GM18517 (cell line): ENCODE measurements around the gene NOL8.

Experiments used
- ATAC-seq: cut with Tn5 transposase; IDR thresholded peaks from one replicate; pipeline ENCODE4 v1.9.1; 2021; ENCODE audit warnings: mild to moderate bottlenecking, moderate library complexity; ENCODE audit not compliant: unreplicated experiment

The NOL8 gene

DNA sequence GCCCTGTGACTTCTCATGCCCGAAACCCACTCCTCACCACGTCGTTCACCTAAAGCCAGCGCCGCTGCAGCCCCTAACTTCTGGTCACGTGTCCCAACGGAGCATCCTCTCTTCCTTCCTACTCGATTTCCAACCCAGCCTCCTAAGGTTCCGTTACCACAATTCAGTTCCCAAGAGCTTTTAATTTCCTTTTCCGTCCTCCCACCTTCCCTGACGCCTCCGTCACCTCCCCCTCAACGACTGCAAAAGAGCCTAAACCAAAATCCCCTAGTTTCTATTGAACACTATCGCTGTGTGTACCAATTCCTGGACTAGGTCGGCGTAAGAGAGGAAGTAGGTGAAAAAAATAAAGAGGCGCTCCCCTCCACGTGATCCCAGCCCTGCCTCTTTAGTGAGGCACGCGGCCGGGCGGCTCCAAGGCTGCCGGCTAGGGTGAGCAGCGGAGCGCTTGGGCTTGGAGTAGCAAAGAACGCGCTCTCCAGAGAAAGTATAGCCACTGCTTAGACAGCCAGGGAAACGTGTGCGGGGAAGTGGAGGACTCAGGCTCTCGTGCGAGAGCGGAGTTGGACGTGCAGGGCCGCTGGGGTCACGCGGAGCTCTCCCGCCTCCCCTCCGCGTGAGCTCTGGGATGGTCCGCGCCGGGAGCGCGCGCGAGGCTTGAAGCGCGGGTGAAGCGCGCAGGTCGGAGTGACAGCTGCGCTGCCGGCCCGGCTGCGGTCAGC lies at the start of gene NOL8, which contains the start of gene CENPP:
Gene NOL8, minus strand, starts transcription at position 82 of the 722 bp plus-strand sequence. CDS start 1,189 bp downstream, outside the sequence.
Gene CENPP, plus strand, starts transcription at position 685 of the 722 bp plus-strand sequence.
- peak; percentile 93 for ATAC-seq

DNA sequence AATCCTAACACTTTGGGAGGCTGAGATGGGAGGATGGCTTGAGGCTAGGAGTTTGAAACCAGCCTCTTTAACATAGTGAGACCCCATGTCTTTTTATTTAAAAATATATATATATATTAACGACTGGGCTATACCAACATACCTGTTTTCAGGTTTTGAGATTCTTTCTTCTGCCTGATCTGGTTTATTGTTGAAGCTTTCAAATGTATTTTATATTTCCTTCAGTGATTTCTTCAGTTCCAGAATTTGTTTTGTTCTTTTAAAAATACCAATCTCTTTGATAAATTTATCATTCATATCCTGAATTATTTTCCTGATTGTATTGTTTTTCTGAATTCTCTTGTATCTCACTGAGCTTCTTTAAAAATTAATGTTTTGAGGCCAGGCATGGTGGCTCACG lies 48.0 kb upstream of the NOL8 start:
- no peak for ATAC-seq

GRCh38 chr9:92369075-92369474 lies 43.9 kb upstream of the NOL8 start:
- ATAC-seq: no peak

GRCh38 chr9:92360083-92360482 lies 34.9 kb upstream of the NOL8 start:
- ATAC-seq: no peak

GRCh38 chr9:92359394-92359995 lies 34.3 kb upstream of the NOL8 start:
- no peak for ATAC-seq

DNA sequence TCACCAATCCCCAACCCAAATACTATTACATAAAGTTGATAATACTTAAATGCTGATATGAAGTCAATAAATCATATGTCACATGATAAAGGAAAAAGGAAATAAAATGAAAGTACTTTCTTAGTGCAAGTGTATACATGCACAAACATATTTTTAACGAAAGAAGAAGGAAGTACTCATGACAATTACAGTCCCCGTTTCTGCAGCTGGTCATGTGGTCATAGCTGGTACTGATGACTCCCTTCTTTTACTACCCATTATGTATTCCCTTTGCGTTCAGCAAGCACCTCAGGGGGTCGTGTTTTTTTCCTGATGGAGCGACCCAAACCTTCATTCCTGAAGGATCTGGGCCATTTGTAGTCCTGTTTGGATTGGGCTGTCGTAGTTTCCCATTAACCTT lies 27.9 kb upstream of the NOL8 start:
- ATAC-seq: no peak

GRCh38 chr9:92350740-92351133 lies 25.6 kb upstream of the NOL8 start:
- ATAC-seq: no peak

GRCh38 chr9:92349771-92350739 lies 24.9 kb upstream of the NOL8 start:
- ATAC-seq: no peak

- no peak for ATAC-seq
Measured at GRCh38 chr9:92345582-92345981, 20.4 kb upstream of the NOL8 start.

DNA sequence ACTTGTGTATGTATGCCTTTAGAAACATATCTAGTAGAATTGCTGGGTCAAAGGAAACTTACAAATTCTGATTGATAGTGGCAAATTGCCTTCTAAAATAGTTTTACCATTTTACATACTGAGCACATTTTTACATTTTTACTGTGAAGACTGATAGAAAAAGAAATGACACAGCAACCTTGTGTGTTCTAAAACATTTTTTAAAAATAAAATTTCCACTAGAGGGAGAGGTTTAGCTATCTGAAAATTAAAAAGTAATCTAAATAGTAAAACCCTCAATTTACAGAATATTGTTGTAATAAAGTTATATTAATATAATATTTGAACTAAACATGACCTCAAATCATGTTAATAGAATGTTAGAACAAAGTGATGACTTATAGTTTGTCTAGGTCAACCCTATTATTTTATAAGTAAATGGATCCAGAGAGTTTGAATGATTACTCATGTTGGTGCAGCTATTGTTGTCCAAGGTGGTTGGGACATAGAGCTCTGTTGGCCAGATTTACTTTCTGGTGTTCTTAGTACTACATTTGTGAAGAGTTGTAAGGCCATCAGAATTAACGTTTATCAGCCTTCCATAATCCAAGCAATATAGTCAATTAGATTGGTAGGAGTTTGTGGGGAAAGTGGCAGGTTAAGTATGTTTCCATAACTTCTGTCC lies 17.8 kb upstream of the NOL8 start:
- no peak for ATAC-seq

- no peak for ATAC-seq
Measured at GRCh38 chr9:92341578-92341977, 16.4 kb upstream of the NOL8 start.

DNA sequence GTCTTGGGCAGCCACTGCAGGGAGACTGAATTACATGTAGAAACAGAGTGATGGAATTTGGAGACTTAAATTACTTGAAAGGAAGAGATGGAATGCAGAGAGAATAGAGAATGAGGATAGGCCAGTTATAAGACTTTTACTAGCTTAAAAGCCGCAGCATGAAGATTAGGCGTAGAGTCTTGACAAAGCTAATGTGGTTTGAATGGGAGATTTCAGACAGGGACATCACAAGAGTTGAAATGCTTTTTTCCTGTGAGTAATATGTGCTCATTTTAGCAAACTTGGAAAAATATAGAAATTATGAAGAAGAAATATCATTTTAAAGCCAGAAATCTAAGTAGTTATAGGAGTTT lies 8.1 kb upstream of the NOL8 start:
- no peak for ATAC-seq

GRCh38 chr9:92332577-92333281 lies 7.6 kb upstream of the NOL8 start:
- no peak for ATAC-seq

DNA sequence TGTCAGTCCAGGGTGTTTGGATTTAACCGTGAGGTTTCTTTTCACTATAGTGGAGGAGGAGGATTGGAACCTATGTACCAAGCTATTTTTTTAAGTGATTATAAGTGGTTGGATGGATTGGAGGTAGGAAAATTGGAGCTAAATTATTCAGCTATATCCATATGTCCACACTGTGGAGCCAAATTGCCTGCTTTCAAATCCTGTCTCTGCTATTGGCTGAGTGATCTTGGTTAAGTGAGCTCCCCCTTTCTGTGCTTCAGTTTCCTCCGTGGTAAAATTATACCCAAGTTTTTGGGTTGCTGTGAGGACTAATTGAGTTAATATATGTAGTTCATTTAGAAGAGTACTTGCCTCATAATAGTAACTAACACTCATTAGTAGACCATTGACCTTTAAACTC lies 3.1 kb upstream of the NOL8 start:
- ATAC-seq: no peak

DNA sequence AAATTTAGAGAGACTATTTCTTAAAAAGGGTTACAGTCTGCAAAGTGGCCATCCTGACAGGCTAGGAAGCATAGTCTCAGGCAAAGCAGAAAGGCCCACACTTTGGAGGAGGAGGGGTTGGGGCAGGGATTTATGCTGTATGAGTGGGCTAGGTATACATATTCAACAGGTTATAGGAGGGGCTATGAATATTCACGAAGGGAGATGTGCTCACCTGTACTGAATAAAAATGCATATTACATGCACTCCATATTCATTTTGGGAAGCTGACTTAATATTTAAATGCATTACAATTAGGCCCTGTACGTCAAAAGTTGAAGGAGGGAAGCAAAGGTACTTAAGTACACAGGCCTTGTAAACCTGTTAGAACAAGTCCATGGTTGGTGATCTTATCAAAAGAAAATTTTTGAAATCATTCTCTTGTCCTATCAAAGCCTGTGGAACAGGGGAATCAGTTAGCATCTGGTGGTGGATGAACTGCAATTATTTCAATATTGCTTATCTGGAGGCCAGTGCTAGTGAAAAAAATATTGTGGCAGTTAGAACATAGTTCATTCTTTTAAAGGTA lies 2.2 kb upstream of the NOL8 start:
- no peak for ATAC-seq

DNA sequence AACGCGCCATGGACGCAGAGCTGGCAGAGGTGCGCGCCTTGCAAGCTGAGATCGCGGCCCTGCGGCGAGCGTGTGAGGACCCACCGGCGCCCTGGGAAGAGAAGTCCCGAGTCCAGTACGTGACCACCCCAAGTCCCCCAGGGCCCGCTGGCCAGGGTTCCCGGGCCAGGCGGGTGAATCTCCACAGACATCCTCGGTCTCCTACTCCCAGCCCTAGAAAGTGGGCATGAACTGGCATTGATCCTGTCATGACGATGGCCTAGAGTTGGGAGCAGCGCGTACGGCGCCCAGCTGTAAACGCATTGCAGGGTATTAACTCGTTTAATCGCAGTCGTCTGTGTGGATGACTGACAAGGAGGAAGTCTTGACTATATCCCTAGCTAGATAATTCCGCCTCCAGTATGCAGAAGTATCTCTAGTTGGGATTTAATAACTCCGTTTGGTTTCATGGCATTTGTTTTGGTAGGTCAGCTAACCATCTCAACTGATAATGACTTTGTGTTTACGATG lies 896 bp upstream of the NOL8 start:
- peak; percentile 1 for ATAC-seq

GRCh38 chr9:92324889-92325268 lies 271 bp downstream of the NOL8 start:
- peak; percentile 6 for ATAC-seq

- ATAC-seq: no peak
Measured at GRCh38 chr9:92324431-92324830, 719 bp downstream of the NOL8 start.

DNA sequence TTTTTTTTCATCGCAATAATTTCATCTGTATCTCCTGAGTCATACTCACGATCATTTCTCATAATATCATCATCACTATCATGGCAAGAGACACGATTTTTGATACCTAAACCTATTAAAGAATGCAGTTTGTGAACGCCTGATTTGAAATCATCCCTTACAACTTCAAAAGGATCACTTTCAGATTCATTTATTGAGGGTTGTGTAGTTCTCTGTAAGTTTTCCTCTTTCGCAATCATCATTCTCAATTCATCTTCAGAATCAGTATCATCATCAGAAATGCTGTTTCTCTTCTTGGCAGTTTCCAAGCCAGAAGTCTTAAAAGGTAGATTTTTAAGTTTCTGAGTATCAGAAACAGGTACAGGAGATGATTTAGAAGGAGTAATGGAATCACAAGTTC lies 9.7 kb downstream of the NOL8 start:
- no peak for ATAC-seq

DNA sequence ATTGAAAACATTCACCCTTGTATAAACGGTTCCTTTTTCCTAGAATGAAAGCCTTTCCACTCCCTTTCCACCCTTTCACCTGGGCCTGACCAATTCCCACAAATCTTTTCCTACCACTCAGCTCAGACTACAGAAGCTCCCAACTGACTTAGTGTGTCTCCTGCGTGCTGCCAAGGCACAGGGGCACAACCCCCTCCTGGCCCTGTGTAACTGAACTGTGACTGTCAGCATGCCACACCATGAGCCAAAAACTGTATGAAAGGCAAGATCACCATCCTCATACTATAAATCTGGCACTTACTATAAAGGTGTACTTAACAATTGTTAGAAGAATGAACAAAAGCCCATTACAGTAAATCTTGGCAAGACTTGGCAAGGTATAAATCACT lies 11.5 kb downstream of the NOL8 start:
- no peak for ATAC-seq
